ENCODE data around the gene UCP3. TPM values are rescaled to one million over a fixed set of nuclear protein-coding genes. Genes with fewer than 3 reads are reported as not detected.

Gene UCP3
- total and polyA plus RNA-seq, 2 of the 8 experiments (the other 6 are each of a cell fraction or from before 2014, with no cell fraction given) = 0.85 to 1.3 TPM

- TF ChIP-seq GTF2F1 (IDR thresholded peaks at IDR 0.05; ENCODE audit: borderline replicate concordance, low read depth, low read length) (no peak), TAF1 (IDR thresholded peaks at IDR 0.05; ENCODE audit: low read depth, low read length) (no peak), SP4 (IDR thresholded peaks at IDR 0.05; ENCODE audit: low read length) (no peak), SAP30 (IDR thresholded peaks at IDR 0.05; ENCODE audit: insufficient read depth, insufficient replicate concordance, low read length) (no peak), TBP (IDR thresholded peaks at IDR 0.05; ENCODE audit: low read depth, low read length) (no peak), FOSL1 (IDR thresholded peaks at IDR 0.05; ENCODE audit: insufficient read depth, low read depth, low read length) (no peak), POLR2A (IDR thresholded peaks at IDR 0.05; ENCODE audit: control extremely low read depth in 1 of 2, low read depth in 2 of 2, low read length in 2 of 2) (no peak), KDM4A (IDR thresholded peaks at IDR 0.05; ENCODE audit: low read depth, low read length, severe bottlenecking) (no peak)
Measured at GRCh38 chr11:73976451-73977151, 32.3 kb downstream of the UCP3 start (continued).

Data from H1 (cell line).